Colonic mucosa (tissue), 4 donors: ENCODE data around the gene MPIG6B. TPM values are rescaled to one million over a fixed set of nuclear protein-coding genes. Genes with fewer than 3 reads are reported as not detected.

Experiments used
- DNase-seq: peaks from one replicate; pipeline ENCODE4 v3.0.0-alpha.2; 2020
- H3K27ac ChIP-seq: fragments of 200-600 bp; one replicate; pipeline ENCODE4 v1.8.0; 2021
- H3K27me3 ChIP-seq: fragments of 200-600 bp; one replicate; pipeline ENCODE4 v1.8.0; 2021
- H3K36me3 ChIP-seq: fragments of 200-600 bp; one replicate; pipeline ENCODE4 v1.8.0; 2021
- H3K4me1 ChIP-seq: fragments of 200-600 bp; one replicate; pipeline ENCODE4 v1.8.0; 2021; ENCODE audit warnings: mild to moderate bottlenecking
- H3K4me3 ChIP-seq: fragments of 200-600 bp; one replicate; pipeline ENCODE4 v1.8.0; 2021
- H3K9ac ChIP-seq, 2 donors: one replicate each; pipeline ENCODE4 v1.7.0; 2013; ENCODE audit warnings: control low read depth in 2 of 2, low read depth in 2 of 2, low read length in 2 of 2
- H3K9me3 ChIP-seq: fragments of 200-600 bp; one replicate; pipeline ENCODE4 v1.8.0; 2021
- intact Hi-C: fragments of 100-400 bp; cut with DNase I; formaldehyde crosslinking; loops from one replicate; pipeline ENCODE4 v1.14.1; 2022
- total RNA-seq, 2 donors: library from RNA; stranded (reverse); fragmentation: NEBNext Ultra II Directional in 1 of 2; extraction: Animal tissue kit (Norgen Biotek cat#: 25700) in 1 of 2; gene quantifications; one replicate each; pipeline ENCODE4 v1.2.1, GENCODE V29; 2021
- TF ChIP-seq, protein P1 (sequence below): fragments of 200-600 bp; IDR thresholded peaks from one replicate; pipeline ENCODE4 v1.8.0; 2022; ENCODE audit warnings: antibody characterized with exemption, mild to moderate bottlenecking
- donor health status: healthy.
- donor health status: DM: no; HTN: no; CAD: no.
- donor health status: DM: no; HTN: no; CAD: no.

Gene MPIG6B
- total RNA-seq, 2 donors from 2014 or later, result 0.19 to 0.57 TPM

DNA sequence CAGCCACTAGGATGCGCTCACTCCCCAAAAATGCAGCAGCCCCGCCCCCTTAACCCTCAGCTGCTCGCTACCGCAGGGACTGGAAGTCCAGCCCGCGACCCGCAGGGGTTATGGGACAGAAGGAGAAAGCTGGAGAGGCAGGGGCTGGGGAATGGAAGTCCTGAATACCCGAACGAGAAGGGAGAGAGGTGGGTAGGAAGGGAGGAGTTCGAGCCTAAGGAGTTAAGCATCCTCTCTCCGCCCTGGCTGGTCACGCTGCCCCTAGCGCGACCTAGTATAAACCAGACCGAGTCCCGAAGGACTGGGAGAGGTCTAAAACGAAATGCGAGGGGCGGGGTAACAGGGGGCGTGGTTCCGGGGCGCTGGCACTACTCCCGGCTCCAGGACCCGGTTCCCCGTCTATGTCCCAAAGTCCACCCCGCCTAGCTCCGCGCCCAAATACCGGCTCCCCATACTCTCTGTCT lies 6.4 kb downstream of the MPIG6B start:
- Histone ChIP-seq H3K4me3 (peak overlapping the region; percentile 60), H3K27me3 (no peaks in the 10 kb centered on the region), H3K9me3 (no peaks in the 10 kb centered on the region), H3K9ac (peak overlapping the region; percentile 76 to 95), H3K4me1 (peaks cover 13% of the 10 kb centered on the region), H3K27ac (peak overlapping the region; percentile 96), H3K36me3 (peaks cover 14% of the 10 kb centered on the region)
- peak; percentile 97 for DNase-seq
- TF ChIP-seq, protein P1, sequence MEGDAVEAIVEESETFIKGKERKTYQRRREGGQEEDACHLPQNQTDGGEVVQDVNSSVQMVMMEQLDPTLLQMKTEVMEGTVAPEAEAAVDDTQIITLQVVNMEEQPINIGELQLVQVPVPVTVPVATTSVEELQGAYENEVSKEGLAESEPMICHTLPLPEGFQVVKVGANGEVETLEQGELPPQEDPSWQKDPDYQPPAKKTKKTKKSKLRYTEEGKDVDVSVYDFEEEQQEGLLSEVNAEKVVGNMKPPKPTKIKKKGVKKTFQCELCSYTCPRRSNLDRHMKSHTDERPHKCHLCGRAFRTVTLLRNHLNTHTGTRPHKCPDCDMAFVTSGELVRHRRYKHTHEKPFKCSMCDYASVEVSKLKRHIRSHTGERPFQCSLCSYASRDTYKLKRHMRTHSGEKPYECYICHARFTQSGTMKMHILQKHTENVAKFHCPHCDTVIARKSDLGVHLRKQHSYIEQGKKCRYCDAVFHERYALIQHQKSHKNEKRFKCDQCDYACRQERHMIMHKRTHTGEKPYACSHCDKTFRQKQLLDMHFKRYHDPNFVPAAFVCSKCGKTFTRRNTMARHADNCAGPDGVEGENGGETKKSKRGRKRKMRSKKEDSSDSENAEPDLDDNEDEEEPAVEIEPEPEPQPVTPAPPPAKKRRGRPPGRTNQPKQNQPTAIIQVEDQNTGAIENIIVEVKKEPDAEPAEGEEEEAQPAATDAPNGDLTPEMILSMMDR, result peak; percentile 46
- intact Hi-C loops, result no loop called here

DNA sequence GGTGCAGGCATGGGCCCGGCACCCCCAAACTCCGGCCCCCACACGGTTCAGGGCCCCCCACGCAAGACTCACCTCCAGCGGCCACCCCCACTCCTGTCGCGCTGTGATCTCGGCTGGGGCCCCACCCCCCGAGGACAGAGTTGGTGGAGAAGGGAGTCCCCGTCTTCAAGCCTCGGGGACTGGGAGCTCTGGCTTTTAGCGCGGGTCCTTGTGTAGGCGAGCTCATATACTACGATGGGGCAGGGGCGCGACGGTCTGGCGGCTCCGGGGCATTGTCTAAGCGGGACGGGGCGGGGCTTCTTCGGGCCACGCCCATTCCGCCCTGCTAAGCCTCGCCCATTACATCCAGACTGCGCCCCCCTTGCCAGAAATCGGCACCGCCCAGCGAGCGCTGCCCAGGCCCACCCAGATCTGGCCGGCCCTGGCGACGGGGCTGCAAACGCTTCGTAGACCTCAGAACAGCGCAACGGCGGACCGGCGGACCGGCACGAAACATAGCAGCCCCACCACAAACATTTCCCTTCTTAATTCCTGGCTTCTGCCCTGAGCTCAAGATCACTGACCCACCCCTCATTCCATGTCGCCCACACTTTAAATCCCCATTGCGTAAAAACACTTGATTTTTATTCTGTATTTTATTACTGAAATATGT lies 6.9 kb downstream of the MPIG6B start:
- H3K9ac ChIP-seq, result peak overlapping the region; percentile 76 to 95

DNA sequence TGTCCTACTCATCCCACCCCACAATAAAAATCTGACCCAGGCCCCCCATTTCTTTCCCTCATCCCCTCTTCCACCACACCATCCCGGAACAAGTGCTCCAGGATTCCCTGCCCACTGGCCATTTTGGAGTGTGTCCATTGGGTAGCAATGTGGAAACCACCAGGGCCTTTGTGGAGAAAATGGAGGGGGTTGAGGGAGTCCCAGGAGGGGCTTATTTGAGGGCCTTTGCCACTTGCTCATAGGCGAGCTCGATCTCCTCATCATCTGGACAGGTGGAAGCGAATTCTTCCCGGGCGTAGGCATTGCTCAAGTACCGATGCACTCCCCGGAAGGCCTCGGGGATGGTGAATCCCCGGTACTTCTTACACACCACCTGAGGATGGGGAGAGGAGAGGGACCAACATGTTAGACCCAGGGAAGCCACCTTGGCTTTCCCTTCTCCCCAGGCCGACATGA lies 7.5 kb downstream of the MPIG6B start:
- TF ChIP-seq, protein P1, result no peak
- Histone ChIP-seq H3K4me1 (peaks cover 13% of the 10 kb centered on the region), H3K27me3 (no peaks in the 10 kb centered on the region), H3K36me3 (peaks cover 14% of the 10 kb centered on the region), H3K4me3 (peak overlapping the region; percentile 60), H3K9me3 (no peaks in the 10 kb centered on the region), H3K27ac (peak overlapping the region; percentile 96), H3K9ac (peak overlapping the region; percentile 76 to 95)
- intact Hi-C loops, result no loop called here
- no peak for DNase-seq

More for the DNA sequence above, 6.9 kb downstream of the MPIG6B start:
- TF ChIP-seq, protein P1, result no peak
- intact Hi-C loops, result no loop called here
- Histone ChIP-seq H3K4me1 (peaks cover 13% of the 10 kb centered on the region), H3K4me3 (peak overlapping the region; percentile 60), H3K27ac (peak overlapping the region; percentile 96), H3K36me3 (peaks cover 14% of the 10 kb centered on the region), H3K9me3 (no peaks in the 10 kb centered on the region), H3K27me3 (no peaks in the 10 kb centered on the region)
- peak; percentile 92 for DNase-seq

DNA sequence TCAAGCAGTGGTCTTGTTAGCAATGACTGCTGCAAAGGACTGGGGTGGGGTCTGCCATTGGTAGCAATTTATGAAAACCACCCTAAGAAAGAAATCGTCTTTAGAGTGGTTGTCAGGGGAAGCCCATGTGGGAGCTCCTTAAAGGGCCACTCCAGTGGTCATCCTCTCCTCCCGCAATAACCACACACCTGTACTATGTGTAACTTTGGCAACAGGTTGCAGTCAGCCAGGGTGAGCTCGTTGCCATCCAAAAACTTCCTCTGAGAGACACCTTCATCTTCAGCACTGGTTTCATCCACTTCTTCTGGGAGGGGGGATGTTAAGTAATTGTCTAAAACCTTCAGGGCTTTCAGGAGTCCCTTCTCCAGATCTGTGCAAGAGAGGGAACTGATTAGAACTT lies 8.9 kb downstream of the MPIG6B start:
- Histone ChIP-seq H3K4me3 (no peak overlapping the region), H3K27me3 (no peaks in the 10 kb centered on the region), H3K9me3 (no peaks in the 10 kb centered on the region), H3K36me3 (peaks cover 14% of the 10 kb centered on the region), H3K27ac (peak overlapping the region; percentile 23), H3K4me1 (peaks cover 13% of the 10 kb centered on the region), H3K9ac (peak overlapping the region in 1 of 2 donors; percentile 14)
- TF ChIP-seq, protein P1, result no peak
- no peak for DNase-seq
- intact Hi-C loops, result no loop called here

DNA sequence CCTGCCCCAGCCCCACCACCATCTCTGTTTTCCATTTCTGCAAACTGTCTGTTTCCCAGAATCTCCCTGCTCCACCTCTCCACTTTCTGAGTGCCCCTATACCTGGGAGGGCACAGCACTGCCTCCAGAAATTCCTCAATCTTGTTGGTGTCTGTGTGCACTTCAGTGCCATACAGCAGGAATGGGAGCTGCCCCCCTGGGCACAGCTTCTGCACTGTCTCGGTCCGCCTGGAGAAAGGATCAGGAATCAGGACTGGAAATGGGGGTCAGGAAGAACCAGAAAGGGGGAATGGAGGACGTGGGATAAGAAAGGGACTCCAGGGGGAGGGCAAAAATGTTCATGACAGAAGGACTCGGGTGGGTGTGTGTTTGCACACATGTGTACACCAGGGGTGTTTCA lies 10.6 kb downstream of the MPIG6B start:
- H3K27me3 ChIP-seq, result no peaks in the 10 kb centered on the region
- TF ChIP-seq, protein P1, result no peak
- H3K27ac ChIP-seq, result peak overlapping the region; percentile 86
- peaks cover 14% of the 10 kb centered on the region for H3K36me3 ChIP-seq
- H3K9me3 ChIP-seq, result no peaks in the 10 kb centered on the region
- DNase-seq, result no peak
- intact Hi-C loops, result no loop called here
- H3K9ac ChIP-seq, result peak overlapping the region; percentile 95 to 100
- H3K4me3 ChIP-seq, result no peak overlapping the region
- peaks cover 10% of the 10 kb centered on the region for H3K4me1 ChIP-seq
